HEK293 (cell line): ENCODE measurements around the gene LARGE1.

Experiments used
- CTCF ChIA-PET: fragments of 350-600 bp; formaldehyde crosslinking; extraction: SDS; loops from one replicate; lab custom pipeline; 2021; ENCODE audit warnings: antibody characterized with exemption; lab: Yijun Ruan, JAX
- POLR2A ChIA-PET: fragments of 300-600 bp; formaldehyde crosslinking; extraction: SDS; loops from one replicate; lab custom pipeline; 2020; ENCODE audit warnings: antibody characterized with exemption, inconsistent platforms; lab: Yijun Ruan, JAX
- H3K27ac ChIP-seq: fragments of 200-500 bp; sonication (Bioruptor generic); 2 replicates; pipeline ENCODE4 v1.5.1; 2014; ENCODE audit warnings: low read depth, low read length, control low read depth, inconsistent platforms; ENCODE audit errors: extremely low read depth
- H3K36me3 ChIP-seq, 2 experiments: fragments of 200-500 bp in 1 of 2; sonication (Bioruptor generic) in 1 of 2; 1 replicate in 1 of 2; 2 replicates in 1 of 2; pipeline ENCODE4 v1.5.1; 2014 to 2017; ENCODE audit warnings: inconsistent platforms in 2 of 2, low read length in 2 of 2; ENCODE audit not compliant: control insufficient read depth in 2 of 2, insufficient read depth in 1 of 2
- H3K4me1 ChIP-seq: fragments of 200-500 bp; sonication (Bioruptor generic); 2 replicates; pipeline ENCODE4 v1.5.1; 2014; ENCODE audit warnings: mild to moderate bottlenecking, low read length, inconsistent platforms; ENCODE audit not compliant: control insufficient read depth, insufficient read depth
- H3K4me3 ChIP-seq: 2 replicates; pipeline ENCODE4 v1.5.1; 2011; ENCODE audit warnings: low read depth, mild to moderate bottlenecking, control low read depth, low read length, moderate library complexity
- H3K9me3 ChIP-seq: fragments of 200-500 bp; sonication (Bioruptor generic); 2 replicates; pipeline ENCODE4 v1.5.1; 2014; ENCODE audit warnings: low read depth, low read length, inconsistent platforms; ENCODE audit not compliant: control insufficient read depth, insufficient read depth
- GLIS1 ChIP-seq: fragments of 450-650 bp; formaldehyde crosslinking; IDR thresholded peaks from 2 replicates; pipeline ENCODE4 v1.5.1; 2016; ENCODE audit warnings: missing biosample characterization, missing genetic modification characterization
- KLF1 ChIP-seq: fragments of 450-650 bp; formaldehyde crosslinking; IDR thresholded peaks from 2 replicates; pipeline ENCODE4 v1.5.1; 2016; ENCODE audit warnings: missing biosample characterization, missing genetic modification characterization
- KLF17 ChIP-seq: fragments of 450-650 bp; formaldehyde crosslinking; IDR thresholded peaks from 2 replicates; pipeline ENCODE4 v1.5.1; 2016; ENCODE audit warnings: missing biosample characterization, missing genetic modification characterization
- KLF9 ChIP-seq: fragments of 450-650 bp; formaldehyde crosslinking; IDR thresholded peaks from 2 replicates; pipeline ENCODE4 v1.5.1; 2016; ENCODE audit warnings: missing biosample characterization, missing genetic modification characterization, low read depth
- PRDM10 ChIP-seq: fragments of 450-650 bp; formaldehyde crosslinking; IDR thresholded peaks from 2 replicates; pipeline ENCODE4 v1.5.1; 2016; ENCODE audit warnings: missing biosample characterization, missing genetic modification characterization
- REPIN1 ChIP-seq: fragments of 450-650 bp; formaldehyde crosslinking; IDR thresholded peaks from 2 replicates; pipeline ENCODE4 v1.5.1; 2017; ENCODE audit warnings: missing biosample characterization, missing genetic modification characterization, low read depth
- SP7 ChIP-seq: fragments of 450-650 bp; formaldehyde crosslinking; IDR thresholded peaks from 2 replicates; pipeline ENCODE4 v1.5.1; 2016; ENCODE audit warnings: missing biosample characterization, missing genetic modification characterization
- TRIM28 ChIP-seq: IDR thresholded peaks from 2 replicates; pipeline ENCODE4 v1.6.1; 2011; ENCODE audit warnings: low read length, control low read depth, borderline replicate concordance
- ZBTB21 ChIP-seq: fragments of 450-650 bp; formaldehyde crosslinking; IDR thresholded peaks from 2 replicates; pipeline ENCODE4 v1.5.1; 2017; ENCODE audit warnings: missing biosample characterization, missing genetic modification characterization
- ZBTB44 ChIP-seq: fragments of 450-650 bp; IDR thresholded peaks from 2 replicates; pipeline ENCODE4 v1.5.1; 2018; ENCODE audit warnings: missing biosample characterization, mild to moderate bottlenecking, missing genetic modification characterization
- ZBTB6 ChIP-seq: fragments of 450-650 bp; formaldehyde crosslinking; IDR thresholded peaks from 2 replicates; pipeline ENCODE4 v1.5.1; 2017; ENCODE audit warnings: missing biosample characterization, missing genetic modification characterization
- ZNF112 ChIP-seq: fragments of 450-650 bp; formaldehyde crosslinking; IDR thresholded peaks from 2 replicates; pipeline ENCODE4 v1.5.0; 2017; ENCODE audit warnings: missing biosample characterization, missing genetic modification characterization
- ZNF155 ChIP-seq: fragments of 450-650 bp; formaldehyde crosslinking; IDR thresholded peaks from 2 replicates; pipeline ENCODE4 v1.5.1; 2016; ENCODE audit warnings: missing biosample characterization, missing genetic modification characterization
- ZNF169 ChIP-seq: fragments of 450-650 bp; formaldehyde crosslinking; IDR thresholded peaks from 2 replicates; pipeline ENCODE4 v1.5.1; 2016; ENCODE audit warnings: missing biosample characterization, missing genetic modification characterization
- ZNF184 ChIP-seq: fragments of 450-650 bp; IDR thresholded peaks from 2 replicates; pipeline ENCODE4 v1.5.1; 2018; ENCODE audit warnings: missing biosample characterization, mild to moderate bottlenecking, missing genetic modification characterization
- ZNF529 ChIP-seq: fragments of 450-650 bp; formaldehyde crosslinking; IDR thresholded peaks from 2 replicates; pipeline ENCODE4 v1.5.1; 2017; ENCODE audit warnings: missing genetic modification characterization, missing biosample characterization; ENCODE audit not compliant: insufficient replicate concordance
- ZNF530 ChIP-seq: fragments of 450-650 bp; formaldehyde crosslinking; IDR thresholded peaks from 2 replicates; pipeline ENCODE4 v1.5.1; 2016; ENCODE audit warnings: low read depth, missing biosample characterization, missing genetic modification characterization
- ZNF585B ChIP-seq: fragments of 450-650 bp; formaldehyde crosslinking; IDR thresholded peaks from 2 replicates; pipeline ENCODE4 v1.5.1; 2016; ENCODE audit warnings: missing biosample characterization, missing genetic modification characterization
- ZNF654 ChIP-seq: fragments of 450-650 bp; formaldehyde crosslinking; IDR thresholded peaks from 2 replicates; pipeline ENCODE4 v1.5.1; 2016; ENCODE audit warnings: low read depth, missing biosample characterization, missing genetic modification characterization
- ZNF658 ChIP-seq: fragments of 450-650 bp; formaldehyde crosslinking; IDR thresholded peaks from 2 replicates; pipeline ENCODE4; 2016; ENCODE audit warnings: missing biosample characterization, missing genetic modification characterization
- ZNF747 ChIP-seq: fragments of 450-650 bp; formaldehyde crosslinking; IDR thresholded peaks from 2 replicates; pipeline ENCODE4 v1.5.1; 2016; ENCODE audit warnings: missing biosample characterization, missing genetic modification characterization
- ZNF830 ChIP-seq: fragments of 450-650 bp; IDR thresholded peaks from 2 replicates; pipeline ENCODE4 v1.5.0; 2018; ENCODE audit warnings: missing biosample characterization, missing genetic modification characterization, low read depth, mild to moderate bottlenecking, moderate library complexity
- ZSCAN23 ChIP-seq: fragments of 450-650 bp; formaldehyde crosslinking; IDR thresholded peaks from 2 replicates; pipeline ENCODE4 v1.5.1; 2016; ENCODE audit warnings: missing biosample characterization, missing genetic modification characterization
- TF ChIP-seq, protein P1 (sequence below): fragments of 450-650 bp; formaldehyde crosslinking; IDR thresholded peaks from 2 replicates; pipeline ENCODE4 v1.5.1; 2016; ENCODE audit warnings: missing biosample characterization, missing genetic modification characterization

LARGE1 gene

GRCh38 chr22:33510429-33510904, 409.8 kb downstream of the LARGE1 start:
- Histone ChIP-seq H3K36me3 (no peaks in the 10 kb centered on the region), H3K4me3 (no peak overlapping the region), H3K9me3 (no peaks in the 10 kb centered on the region), H3K4me1 (no peaks in the 10 kb centered on the region), H3K27ac (no peak overlapping the region)
- POLR2A ChIA-PET: no interaction called here
- CTCF ChIA-PET: interaction anchor here (0.8 kb wide), 1 partner anchor 402 kb away, joined by 4 read pairs; no protein-coding TSS in a partner anchor
- no peak for TF ChIP-seq ZNF155 (tag by site-specific recombination)
- no peak for TF ChIP-seq ZNF529
- TF ChIP-seq REPIN1 (tag by site-specific recombination): no peak
- no peak for TF ChIP-seq ZSCAN23 (tag by site-specific recombination)
- TF ChIP-seq ZNF169: no peak
- TF ChIP-seq, protein P1, sequence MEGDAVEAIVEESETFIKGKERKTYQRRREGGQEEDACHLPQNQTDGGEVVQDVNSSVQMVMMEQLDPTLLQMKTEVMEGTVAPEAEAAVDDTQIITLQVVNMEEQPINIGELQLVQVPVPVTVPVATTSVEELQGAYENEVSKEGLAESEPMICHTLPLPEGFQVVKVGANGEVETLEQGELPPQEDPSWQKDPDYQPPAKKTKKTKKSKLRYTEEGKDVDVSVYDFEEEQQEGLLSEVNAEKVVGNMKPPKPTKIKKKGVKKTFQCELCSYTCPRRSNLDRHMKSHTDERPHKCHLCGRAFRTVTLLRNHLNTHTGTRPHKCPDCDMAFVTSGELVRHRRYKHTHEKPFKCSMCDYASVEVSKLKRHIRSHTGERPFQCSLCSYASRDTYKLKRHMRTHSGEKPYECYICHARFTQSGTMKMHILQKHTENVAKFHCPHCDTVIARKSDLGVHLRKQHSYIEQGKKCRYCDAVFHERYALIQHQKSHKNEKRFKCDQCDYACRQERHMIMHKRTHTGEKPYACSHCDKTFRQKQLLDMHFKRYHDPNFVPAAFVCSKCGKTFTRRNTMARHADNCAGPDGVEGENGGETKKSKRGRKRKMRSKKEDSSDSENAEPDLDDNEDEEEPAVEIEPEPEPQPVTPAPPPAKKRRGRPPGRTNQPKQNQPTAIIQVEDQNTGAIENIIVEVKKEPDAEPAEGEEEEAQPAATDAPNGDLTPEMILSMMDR (tag by site-specific recombination): no peak
- no peak for TF ChIP-seq ZNF658 (tag by site-specific recombination)
- no peak for TF ChIP-seq ZNF747 (tag by site-specific recombination)
- TF ChIP-seq SP7: no peak
- TF ChIP-seq, all 188 proteins: peak for 0

- CTCF ChIA-PET: interaction anchor here (0.6 to 1.2 kb wide), 2 partner anchors 14 to 203 kb away, joined by 3 to 9 read pairs; no protein-coding TSS in a partner anchor
- no peak overlapping the region for H3K4me3 ChIP-seq
- POLR2A ChIA-PET: no interaction called here
- H3K36me3 ChIP-seq: no peaks in the 10 kb centered on the region
- no peaks in the 10 kb centered on the region for H3K9me3 ChIP-seq
- TF ChIP-seq ZBTB6 (tag by site-specific recombination) (no peak), ZBTB21 (tag by site-specific recombination) (no peak), ZNF530 (no peak), ZNF585B (tag by site-specific recombination) (no peak), PRDM10 (no peak), ZNF830 (no peak)
- TF ChIP-seq, all 188 proteins: peak for 0
- Histone ChIP-seq H3K4me1 (0 out of 2 replicates have a peak, but pooled peaks cover 3% of the 10 kb centered on the region), H3K27ac (no peak overlapping the region)
Observed at GRCh38 chr22:33504941-33505625, 415.2 kb downstream of the LARGE1 start.

DNA sequence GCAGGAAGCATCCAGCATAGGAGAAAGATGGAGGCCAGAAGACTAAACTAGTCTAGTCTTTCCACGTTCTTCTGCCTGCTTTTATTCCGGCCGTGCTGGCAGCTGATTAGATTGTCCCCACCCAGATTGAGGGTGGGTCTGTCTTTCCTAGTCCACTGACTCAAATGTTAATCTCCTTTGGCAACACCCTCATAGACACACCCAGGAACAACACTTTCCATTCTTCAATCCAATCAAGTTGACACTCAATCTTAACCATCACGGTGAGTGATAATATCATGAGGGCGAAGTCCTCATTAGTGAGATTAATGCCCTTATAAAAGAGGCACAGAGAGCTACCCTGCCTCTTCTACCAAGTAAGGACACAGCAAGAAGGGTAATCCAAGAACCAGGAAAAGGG, 424.2 kb downstream of the LARGE1 start:
- Histone ChIP-seq H3K4me3 (no peak overlapping the region), H3K9me3 (no peaks in the 10 kb centered on the region), H3K4me1 (no peaks in the 10 kb centered on the region), H3K27ac (no peak overlapping the region), H3K36me3 (no peaks in the 10 kb centered on the region)
- ChIA-PET CTCF (no interaction called here), POLR2A (no interaction called here)
- TF ChIP-seq ZBTB44 (tag by site-specific recombination) (no peak), KLF1 (peak; percentile 87), TRIM28 (0 out of 2 replicates have a peak, but pooled peaks have one; percentile 25), ZNF184 (tag by site-specific recombination) (no peak), GLIS1 (tag by site-specific recombination) (no peak), KLF17 (tag by site-specific recombination) (0 out of 2 replicates have a peak, but pooled peaks have one; percentile 40), ZNF112 (tag by site-specific recombination) (no peak), KLF9 (tag by site-specific recombination) (no peak), ZNF654 (tag by site-specific recombination) (no peak)
